Muscle layer of duodenum (tissue), 2 donors: Measurements from ENCODE around the gene SH3PXD2A.

ENCODE experiments used
- H3K27ac ChIP-seq: one replicate; pipeline ENCODE4 v1.7.0; 2013; ENCODE audit warnings: mild to moderate bottlenecking, low read length
- H3K27me3 ChIP-seq: one replicate; pipeline ENCODE4 v1.7.0; 2013; ENCODE audit warnings: low read depth, mild to moderate bottlenecking, control low read depth, low read length
- H3K36me3 ChIP-seq, 2 donors: one replicate each; pipeline ENCODE4 v1.7.0; 2013; ENCODE audit warnings: low read length in 2 of 2, control low read depth in 1 of 2, mild to moderate bottlenecking in 1 of 2; ENCODE audit not compliant: insufficient read depth in 2 of 2, control insufficient read depth in 1 of 2
- H3K4me1 ChIP-seq, 2 donors: one replicate each; pipeline ENCODE4 v1.7.0; 2013; ENCODE audit warnings: low read length in 2 of 2, mild to moderate bottlenecking in 2 of 2, control low read depth in 1 of 2, moderate library complexity in 1 of 2; ENCODE audit not compliant: insufficient read depth in 2 of 2, control insufficient read depth in 1 of 2
- H3K4me3 ChIP-seq, 2 donors: one replicate each; pipeline ENCODE4 v1.7.0; 2013; ENCODE audit warnings: low read length in 2 of 2, low read depth in 1 of 2, mild to moderate bottlenecking in 1 of 2
- H3K9me3 ChIP-seq, 2 donors: one replicate each; pipeline ENCODE4 v1.7.0; 2013; ENCODE audit warnings: low read length in 2 of 2, control low read depth in 1 of 2, mild to moderate bottlenecking in 1 of 2; ENCODE audit not compliant: control insufficient read depth in 1 of 2
- donor health status: healthy.

The SH3PXD2A gene

DNA sequence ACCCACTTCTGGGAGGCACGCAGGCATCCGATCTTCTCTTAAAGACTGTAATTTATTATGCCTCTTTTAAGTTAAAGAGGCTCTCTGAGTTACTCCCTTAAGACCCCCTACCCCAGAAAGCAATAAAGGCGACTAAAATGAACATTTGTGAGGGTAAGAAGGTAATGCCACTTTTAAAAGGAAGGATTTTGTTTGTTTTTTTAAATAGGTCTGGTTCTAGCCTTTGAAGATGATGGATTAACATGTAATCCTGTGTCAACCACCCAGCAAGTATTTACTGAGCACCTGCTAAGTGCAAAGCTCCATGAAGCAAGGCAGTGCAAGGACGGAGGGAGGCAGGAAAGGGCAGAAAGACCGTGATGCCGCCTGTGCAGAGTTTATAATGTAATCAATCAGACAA lies 26.1 kb downstream of the SH3PXD2A start:
- Histone ChIP-seq H3K27me3 (no peaks in the 10 kb centered on the region), H3K4me1 (peaks cover 10 to 15% of the 10 kb centered on the region in 2 donors), H3K27ac (no peak overlapping the region)

DNA sequence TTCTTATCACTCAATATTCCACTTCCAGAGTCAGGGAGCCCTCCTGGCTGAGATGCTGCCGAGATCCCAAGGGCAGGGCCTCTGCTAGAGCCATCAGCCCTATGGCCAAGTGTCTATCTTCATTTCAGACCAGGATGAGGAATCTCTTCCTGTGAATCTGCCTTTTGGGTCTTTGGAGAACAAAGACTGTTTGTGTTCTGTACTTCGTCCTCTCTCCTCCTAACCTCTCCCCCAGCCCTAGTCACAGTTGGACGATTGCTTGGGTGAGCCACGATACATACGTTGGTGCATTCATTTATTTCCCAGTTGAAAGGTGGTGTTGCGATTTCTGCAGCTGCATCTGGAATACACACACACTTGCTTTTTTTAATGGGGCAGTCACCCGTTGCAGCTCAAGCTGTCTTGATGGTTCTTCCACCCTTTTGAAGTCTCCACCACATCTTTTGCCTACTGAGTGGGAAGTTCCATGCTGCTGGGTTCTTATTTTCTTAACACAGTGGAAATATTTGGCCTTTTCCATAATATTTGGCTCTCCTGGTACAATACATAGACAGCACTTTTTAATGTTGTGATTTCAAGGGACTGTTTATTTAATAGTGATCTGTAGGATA lies 26.7 kb downstream of the SH3PXD2A start:
- no peaks in the 10 kb centered on the region for H3K36me3 ChIP-seq
- H3K27ac ChIP-seq: no peak overlapping the region
- H3K27me3 ChIP-seq: no peaks in the 10 kb centered on the region

More for the DNA sequence above, 26.1 kb downstream of the SH3PXD2A start:
- Histone ChIP-seq H3K36me3 (no peaks in the 10 kb centered on the region), H3K9me3 (no peaks in the 10 kb centered on the region), H3K4me3 (no peak overlapping the region)

DNA sequence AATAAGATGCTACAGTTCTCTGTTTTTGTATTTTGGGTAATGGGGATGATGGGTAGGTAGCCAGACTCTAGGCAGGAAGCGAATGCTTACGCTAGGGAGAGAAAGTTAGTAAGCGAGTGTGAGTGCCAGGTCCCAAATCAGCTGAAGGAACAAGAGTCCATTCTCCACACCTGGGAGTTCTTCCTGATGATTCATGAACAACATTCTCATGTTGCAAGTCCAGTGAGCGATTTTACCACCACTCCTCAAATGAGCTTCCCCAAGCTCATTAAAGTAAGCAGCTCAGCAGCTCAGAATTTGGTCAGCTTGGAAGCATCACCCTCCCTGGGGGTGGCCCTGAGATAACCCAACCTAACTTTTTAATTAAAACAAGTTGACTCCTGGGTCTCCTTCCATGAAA lies 27.3 kb downstream of the SH3PXD2A start:
- Histone ChIP-seq H3K4me1 (peaks cover 9 to 12% of the 10 kb centered on the region in 2 donors), H3K27ac (no peak overlapping the region), H3K4me3 (no peak overlapping the region), H3K9me3 (no peaks in the 10 kb centered on the region), H3K36me3 (no peaks in the 10 kb centered on the region), H3K27me3 (no peaks in the 10 kb centered on the region)

More for the DNA sequence above, 26.7 kb downstream of the SH3PXD2A start:
- H3K4me3 ChIP-seq: no peak overlapping the region
- peaks cover 6 to 13% of the 10 kb centered on the region in 2 donors for H3K4me1 ChIP-seq
- no peaks in the 10 kb centered on the region for H3K9me3 ChIP-seq

DNA sequence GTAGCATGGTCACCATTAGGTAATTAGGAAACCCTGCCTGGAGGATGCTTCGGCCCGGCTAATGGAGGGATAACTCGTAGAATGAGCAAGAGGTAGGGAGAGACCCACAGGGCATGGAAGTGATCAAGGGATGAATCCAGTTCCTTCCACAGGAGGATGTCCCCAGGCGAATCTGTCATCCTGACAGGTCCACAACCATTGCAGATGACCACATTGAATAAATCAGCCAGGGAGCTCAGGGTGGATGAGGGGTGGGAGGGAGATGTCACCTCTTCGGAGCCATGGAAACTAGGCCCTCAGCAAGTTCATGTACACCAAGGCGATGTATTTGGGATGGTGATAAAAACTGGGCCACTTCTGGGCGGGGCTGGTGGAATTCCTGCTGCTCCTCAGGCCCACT lies 28.5 kb downstream of the SH3PXD2A start:
- no peaks in the 10 kb centered on the region for H3K27me3 ChIP-seq
- no peak overlapping the region for H3K4me3 ChIP-seq
- no peaks in the 10 kb centered on the region for H3K36me3 ChIP-seq
- no peaks in the 10 kb centered on the region for H3K9me3 ChIP-seq
- H3K27ac ChIP-seq: no peak overlapping the region
- H3K4me1 ChIP-seq: peaks cover 12 to 15% of the 10 kb centered on the region in 2 donors

DNA sequence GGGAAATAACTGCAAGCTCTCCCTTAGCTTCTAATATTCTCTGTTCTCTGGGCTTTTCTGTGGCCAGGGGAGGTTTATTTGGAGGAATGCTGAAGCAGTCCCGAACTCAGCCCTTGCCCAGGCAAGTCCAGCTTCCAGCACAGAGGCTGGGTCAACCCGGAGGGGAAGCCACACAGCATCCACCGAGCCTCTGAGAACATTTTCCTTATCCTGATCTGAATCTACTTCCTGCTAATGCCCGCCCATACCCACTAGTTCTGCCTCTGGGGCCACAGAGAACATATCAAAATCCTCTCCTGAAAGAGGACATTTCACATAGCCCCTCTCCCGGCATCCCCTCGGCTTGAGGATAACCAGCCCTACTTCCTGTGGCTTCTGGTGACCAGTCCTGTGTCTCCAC lies 31.1 kb downstream of the SH3PXD2A start:
- no peaks in the 10 kb centered on the region for H3K27me3 ChIP-seq
- no peaks in the 10 kb centered on the region for H3K9me3 ChIP-seq
- H3K4me1 ChIP-seq: peaks cover 17 to 31% of the 10 kb centered on the region in 2 donors
- H3K27ac ChIP-seq: no peak overlapping the region
- no peaks in the 10 kb centered on the region for H3K36me3 ChIP-seq
- no peak overlapping the region for H3K4me3 ChIP-seq

DNA sequence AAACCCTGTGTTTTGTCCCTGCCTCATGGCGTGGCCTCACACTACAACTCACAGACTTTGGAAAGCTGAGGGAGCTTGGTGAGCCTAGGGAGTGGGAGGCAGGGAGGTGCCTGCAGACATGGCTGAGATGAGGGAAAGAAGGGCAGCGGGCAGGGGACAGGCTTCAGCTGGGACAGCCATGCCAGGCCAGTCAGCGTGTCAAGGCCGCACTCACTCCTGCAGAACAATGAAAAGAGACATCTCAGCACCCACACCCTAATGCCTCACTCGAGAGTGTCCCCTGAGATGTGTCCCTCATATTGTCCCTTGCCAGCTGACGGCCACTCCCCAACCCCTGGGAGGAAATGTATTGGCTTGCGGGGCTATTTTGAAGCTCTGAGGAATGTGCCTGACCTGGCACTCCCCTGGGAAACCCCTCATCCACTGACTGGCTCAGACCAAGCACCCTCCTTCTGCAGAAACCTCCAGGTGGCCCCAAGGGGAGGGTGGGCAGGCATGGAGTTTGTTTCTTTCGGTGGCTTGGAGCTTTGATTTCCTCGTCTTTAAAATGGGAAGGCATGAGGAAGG lies 31.6 kb downstream of the SH3PXD2A start:
- Histone ChIP-seq H3K27ac (no peak overlapping the region), H3K9me3 (no peaks in the 10 kb centered on the region), H3K4me1 (peaks cover 15 to 32% of the 10 kb centered on the region in 2 donors), H3K4me3 (no peak overlapping the region), H3K36me3 (no peaks in the 10 kb centered on the region), H3K27me3 (no peaks in the 10 kb centered on the region)

DNA sequence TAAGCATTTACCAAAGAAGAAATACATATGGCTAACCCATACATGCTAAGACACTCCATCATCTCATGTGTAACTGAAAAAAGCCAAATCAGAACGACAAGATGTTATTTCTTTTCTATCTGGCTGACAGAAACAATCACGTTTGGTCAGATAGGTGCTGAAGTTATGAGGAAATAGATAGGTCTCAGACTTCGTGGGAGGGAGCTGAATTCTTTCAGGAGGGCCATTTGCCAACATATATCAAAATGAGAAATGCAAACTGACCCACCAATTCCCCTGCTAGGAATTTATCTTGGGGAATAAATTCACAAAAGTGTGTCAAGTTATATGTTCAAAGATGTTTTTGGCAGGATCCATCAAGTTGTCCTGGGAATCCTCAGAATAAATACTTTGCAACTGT lies 32.6 kb downstream of the SH3PXD2A start:
- Histone ChIP-seq H3K4me1 (peaks cover 13 to 32% of the 10 kb centered on the region in 2 donors), H3K9me3 (no peaks in the 10 kb centered on the region), H3K4me3 (no peak overlapping the region), H3K27ac (no peak overlapping the region), H3K36me3 (no peaks in the 10 kb centered on the region), H3K27me3 (no peaks in the 10 kb centered on the region)

DNA sequence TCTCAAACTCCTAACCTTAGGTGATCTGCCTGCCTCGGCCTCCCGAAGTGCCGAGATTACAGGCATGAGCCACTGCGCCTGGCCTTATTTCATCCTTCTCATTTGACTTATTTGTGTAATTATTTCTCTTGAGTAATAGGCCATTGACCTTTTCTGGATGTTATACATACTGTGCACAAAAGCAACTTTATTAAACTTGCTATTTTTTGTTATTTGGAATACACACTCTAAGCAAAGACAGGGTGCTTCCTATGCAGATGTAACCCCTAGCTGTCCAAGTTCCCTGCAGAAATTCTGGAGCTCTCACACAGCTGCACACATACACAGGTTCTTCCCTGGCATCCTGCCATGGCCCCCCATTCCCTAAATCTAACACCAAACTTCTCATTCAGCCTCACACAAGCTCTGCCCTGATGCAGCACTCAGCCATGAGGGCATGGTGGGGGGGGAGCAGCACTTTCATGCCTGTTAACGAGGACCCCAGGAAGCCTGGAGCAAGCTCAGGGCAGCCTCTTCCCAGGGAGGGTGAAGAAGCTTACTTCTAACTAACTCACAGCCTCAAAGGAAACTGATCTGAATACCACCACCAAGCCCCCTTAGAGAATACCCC lies 33.2 kb downstream of the SH3PXD2A start:
- H3K4me1 ChIP-seq: peaks cover 13 to 32% of the 10 kb centered on the region in 2 donors
- H3K36me3 ChIP-seq: no peaks in the 10 kb centered on the region
- H3K4me3 ChIP-seq: no peak overlapping the region
- no peak overlapping the region for H3K27ac ChIP-seq
- H3K9me3 ChIP-seq: no peaks in the 10 kb centered on the region
- no peaks in the 10 kb centered on the region for H3K27me3 ChIP-seq

DNA sequence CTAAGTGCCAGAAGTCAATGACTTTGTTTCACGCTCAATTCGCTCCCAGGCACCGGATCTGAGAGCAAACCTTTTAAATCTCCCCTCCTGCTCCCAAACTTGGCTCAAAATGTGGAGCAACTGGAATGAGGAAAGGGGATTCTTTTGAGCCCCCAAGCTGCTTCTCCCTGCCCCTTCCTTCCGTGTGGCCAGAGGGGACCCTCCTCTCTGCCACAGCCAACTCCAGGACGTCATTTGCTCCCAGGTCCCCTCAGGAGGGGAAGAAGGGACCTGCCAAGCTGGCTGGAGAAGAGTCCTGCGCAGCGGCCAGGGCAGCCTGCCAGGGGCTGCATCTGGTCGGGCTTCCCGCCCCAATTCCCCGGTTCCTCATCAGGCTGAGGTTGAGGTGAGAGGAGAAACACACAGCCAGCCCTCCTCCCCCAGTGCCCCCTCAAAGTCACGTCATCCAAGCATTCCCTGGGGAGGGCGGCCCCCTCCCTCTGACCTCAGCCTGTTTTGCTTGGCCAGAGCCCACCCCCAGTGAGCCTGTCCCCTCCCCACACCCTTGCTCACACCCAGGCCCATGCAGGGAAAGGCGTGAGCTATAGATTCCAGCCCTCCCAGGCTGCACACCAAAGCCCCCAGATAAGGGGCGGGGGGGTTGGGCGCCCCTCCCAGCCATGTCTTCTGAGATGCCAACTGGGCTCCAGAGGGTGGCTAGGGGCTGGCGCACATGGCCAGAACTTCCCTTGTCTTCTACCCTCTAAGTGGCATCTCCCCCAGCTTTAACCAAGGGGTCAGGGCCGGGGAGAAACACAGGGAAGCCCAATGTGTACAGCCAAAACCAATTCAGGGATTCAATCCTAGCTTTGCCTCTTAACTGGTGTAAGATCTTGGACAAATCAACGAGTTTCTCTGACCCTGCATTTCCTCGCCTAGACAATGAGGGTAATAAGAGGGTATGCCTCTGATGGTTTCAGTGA lies 35.0 kb downstream of the SH3PXD2A start:
- H3K4me1 ChIP-seq: peaks cover 13 to 32% of the 10 kb centered on the region in 2 donors
- no peak overlapping the region for H3K27ac ChIP-seq
- H3K9me3 ChIP-seq: no peaks in the 10 kb centered on the region
- peak overlapping the region in 1 of 2 donors; percentile 12 for H3K4me3 ChIP-seq
- H3K27me3 ChIP-seq: no peaks in the 10 kb centered on the region
- H3K36me3 ChIP-seq: no peaks in the 10 kb centered on the region

DNA sequence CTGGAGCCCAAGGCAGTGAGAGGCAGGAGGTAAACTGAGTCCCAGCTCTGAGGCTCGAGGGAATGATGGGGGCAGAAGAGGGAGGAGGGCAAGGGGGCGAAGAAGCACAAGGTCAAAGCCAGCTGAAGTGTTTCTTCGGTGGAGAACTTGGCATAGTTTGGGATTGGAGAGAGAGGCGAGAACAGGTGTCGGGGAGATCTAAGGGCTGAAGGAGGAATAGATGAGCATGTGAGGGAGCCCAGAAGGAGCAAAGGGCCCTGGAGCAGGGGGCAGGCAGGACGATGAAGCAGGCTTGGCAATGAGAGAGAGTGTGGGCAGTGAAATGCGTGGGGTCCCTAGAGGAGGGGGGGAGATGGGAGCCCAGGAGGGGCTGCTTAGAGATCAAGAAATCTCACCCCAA lies 35.9 kb downstream of the SH3PXD2A start:
- no peak overlapping the region for H3K27ac ChIP-seq
- no peaks in the 10 kb centered on the region for H3K36me3 ChIP-seq
- no peak overlapping the region for H3K4me3 ChIP-seq
- no peaks in the 10 kb centered on the region for H3K27me3 ChIP-seq
- H3K9me3 ChIP-seq: no peaks in the 10 kb centered on the region
- peaks cover 14 to 32% of the 10 kb centered on the region in 2 donors for H3K4me1 ChIP-seq

DNA sequence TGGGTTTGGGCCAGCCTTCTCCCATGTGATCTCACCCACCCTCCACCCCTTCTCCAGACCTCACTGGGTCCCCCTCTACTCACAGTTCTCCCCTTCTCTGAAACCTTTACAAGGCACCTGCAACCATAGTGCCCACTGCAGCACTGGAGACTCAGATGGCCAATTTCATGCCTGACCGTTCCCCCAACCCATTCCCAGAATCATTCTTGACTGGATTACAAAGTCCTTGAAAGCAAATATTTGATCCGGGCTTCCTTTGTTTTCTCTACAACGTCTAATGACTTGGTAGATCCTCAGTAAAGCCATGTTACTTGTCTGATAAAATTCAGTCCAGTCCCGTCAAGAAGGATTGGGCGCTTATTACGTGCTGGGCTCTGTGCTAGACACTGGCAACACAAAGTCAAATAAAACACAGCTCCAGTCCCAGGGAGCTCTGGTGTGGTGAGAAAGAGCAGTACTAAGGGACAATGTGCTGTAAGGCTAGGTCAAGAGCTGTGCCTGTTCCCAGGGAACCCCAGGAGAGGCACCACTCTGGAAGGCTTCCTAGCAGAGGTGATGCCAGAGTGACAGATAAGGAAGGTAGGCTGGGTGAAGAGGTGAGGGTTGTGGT lies 36.5 kb downstream of the SH3PXD2A start:
- no peaks in the 10 kb centered on the region for H3K27me3 ChIP-seq
- no peak overlapping the region for H3K4me3 ChIP-seq
- H3K27ac ChIP-seq: no peak overlapping the region
- no peaks in the 10 kb centered on the region for H3K9me3 ChIP-seq
- no peaks in the 10 kb centered on the region for H3K36me3 ChIP-seq
- peaks cover 9 to 32% of the 10 kb centered on the region in 2 donors for H3K4me1 ChIP-seq
